A549 (cell line): ENCODE measurements around the gene MAST3. TPM values are rescaled to one million over a fixed set of nuclear protein-coding genes. Genes with fewer than 3 reads are reported as not detected.

Experiments used
- ATAC-seq, 2 experiments: fragments of 200-7000 bp in 1 of 2; fragments of >200 bp in 1 of 2; cut with Nextera tagmentation in 1 of 2; cut with Tn5 transposase in 1 of 2; 3 replicates each; pipeline versions ENCODE4 v1.8.0 to v1.9.1; 2018 to 2020; ENCODE audit warnings: mild to moderate bottlenecking in 1 of 2, moderate library complexity in 1 of 2
- CTCF ChIA-PET: fragments of 300-600 bp; sonication (Branson Sonifier 250); formaldehyde crosslinking; extraction: SDS; loops from one replicate; lab custom pipeline; 2021; ENCODE audit warnings: antibody characterized with exemption, inconsistent platforms; lab: Yijun Ruan, JAX
- POLR2A ChIA-PET: fragments of 350-600 bp; formaldehyde crosslinking; extraction: SDS; loops from one replicate; lab custom pipeline; 2021; ENCODE audit warnings: antibody characterized with exemption, inconsistent platforms; lab: Yijun Ruan, JAX
- DNase-seq, 2 experiments: peaks; one replicate each; pipeline versions ENCODE4 v3.0.0 to v3.0.0-alpha.2; 2011 to 2016; ENCODE audit warnings: low read depth in 1 of 2, low spot score in 1 of 2
- FAIRE-seq: peaks from 2 replicates; lab custom pipeline; 2011; peaks lifted over from hg19 to GRCh38; lab: Jason Lieb, UNC
- H3K27ac ChIP-seq, 2 experiments: fragments of >200 bp; sonication (Bioruptor Twin); formaldehyde crosslinking; 3 replicates each; pipeline ENCODE4 v1.5.1; 2016 to 2017
- H3K4me1 ChIP-seq: fragments of >200 bp; sonication (Bioruptor Twin); formaldehyde crosslinking; 3 replicates; pipeline ENCODE4 v1.6.1; 2016
- H3K4me2 ChIP-seq: fragments of >200 bp; sonication (Bioruptor Twin); formaldehyde crosslinking; 3 replicates; pipeline ENCODE4 v1.6.1; 2016
- H3K4me3 ChIP-seq: fragments of >200 bp; sonication (Bioruptor Twin); formaldehyde crosslinking; 3 replicates; pipeline ENCODE4 v1.5.1; 2016
- H3K9me3 ChIP-seq: fragments of >200 bp; sonication (Bioruptor Twin); formaldehyde crosslinking; 3 replicates; pipeline ENCODE4 v1.6.1; 2016
- CEBPB ChIP-seq, 2 experiments: fragments of >200 bp in 1 of 2; sonication (Bioruptor Twin) in 1 of 2; formaldehyde crosslinking in 1 of 2; IDR thresholded peaks; 2 replicates each; pipeline ENCODE4 v1.6.1; 2012 to 2016
- CHD4 ChIP-seq: fragments of 200-600 bp; sonication (generic); IDR thresholded peaks from 2 replicates; pipeline ENCODE4 v1.6.1; 2016; ENCODE audit warnings: antibody characterized with exemption, mild to moderate bottlenecking, borderline replicate concordance
- EHMT2 ChIP-seq: fragments of 200-600 bp; sonication (generic); IDR thresholded peaks from 2 replicates; pipeline ENCODE4 v1.6.1; 2016; ENCODE audit warnings: antibody characterized with exemption, low read depth, mild to moderate bottlenecking, moderate library complexity
- FOSB ChIP-seq: fragments of 250-450 bp; sonication (Bioruptor Pico); IDR thresholded peaks from 2 replicates; pipeline ENCODE4 v1.5.0; 2020; ENCODE audit warnings: mild to moderate bottlenecking, moderate library complexity
- HEYL ChIP-seq: fragments of 250-450 bp; sonication (Bioruptor Pico); IDR thresholded peaks from 2 replicates; pipeline ENCODE4 v1.8.0; 2021; ENCODE audit warnings: mild to moderate bottlenecking, moderate library complexity
- KDM1A ChIP-seq: fragments of 200-600 bp; sonication (generic); IDR thresholded peaks from 2 replicates; pipeline ENCODE4 v1.6.1; 2016; ENCODE audit warnings: low read depth, mild to moderate bottlenecking
- MAFK ChIP-seq: fragments of 450-650 bp; IDR thresholded peaks from 2 replicates; pipeline ENCODE4 v1.6.1; 2014; ENCODE audit not compliant: partially characterized antibody
- MYC ChIP-seq: IDR thresholded peaks from 2 replicates; pipeline ENCODE4 v1.6.1; 2012; ENCODE audit warnings: mild to moderate bottlenecking, inconsistent platforms, low read length, improper control_type of control experiment, borderline replicate concordance
- NPAS2 ChIP-seq: fragments of 250-450 bp; sonication (Bioruptor Pico); IDR thresholded peaks from 2 replicates; pipeline ENCODE4 v1.8.0; 2022; ENCODE audit warnings: mild to moderate bottlenecking, moderate library complexity, borderline replicate concordance
- PHF8 ChIP-seq: fragments of 200-600 bp; sonication (generic); IDR thresholded peaks from 2 replicates; pipeline ENCODE4 v1.6.1; 2016; ENCODE audit warnings: low read depth, mild to moderate bottlenecking, antibody characterized with exemption, moderate library complexity, borderline replicate concordance
- RAD21 ChIP-seq, 2 experiments: fragments of >200 bp in 1 of 2; sonication (Bioruptor Twin) in 1 of 2; formaldehyde crosslinking in 1 of 2; IDR thresholded peaks in 1 of 2; conservative IDR thresholded peaks in 1 of 2; 2 replicates in 1 of 2; 3 replicates in 1 of 2; pipeline ENCODE4 v1.6.1; 2012 to 2018; ENCODE audit warnings: inconsistent platforms in 1 of 2
- RARB ChIP-seq: fragments of 250-450 bp; sonication (Bioruptor Pico); IDR thresholded peaks from 2 replicates; pipeline ENCODE4 v1.8.0; 2021; ENCODE audit warnings: mild to moderate bottlenecking, moderate library complexity
- RFX5 ChIP-seq: fragments of 450-650 bp; IDR thresholded peaks from 2 replicates; pipeline ENCODE4 v1.7.1; 2014; ENCODE audit warnings: antibody characterized with exemption, mild to moderate bottlenecking, moderate library complexity
- SMC3 ChIP-seq: fragments of >200 bp; sonication (Bioruptor Twin); formaldehyde crosslinking; IDR thresholded peaks from 3 replicates; pipeline ENCODE4 v1.6.1; 2018; ENCODE audit warnings: inconsistent platforms
- SREBF2 ChIP-seq: fragments of 450-650 bp; IDR thresholded peaks from 2 replicates; pipeline ENCODE4 v1.6.1; 2014; ENCODE audit warnings: mild to moderate bottlenecking, moderate library complexity
- ZC3H11A ChIP-seq: fragments of 450-650 bp; IDR thresholded peaks from 2 replicates; pipeline ENCODE4 v1.6.1; 2014; ENCODE audit warnings: antibody characterized with exemption, mild to moderate bottlenecking
- ZSCAN20 ChIP-seq: fragments of 250-450 bp; sonication (Bioruptor Pico); IDR thresholded peaks from 2 replicates; pipeline ENCODE4 v1.8.0; 2022; ENCODE audit warnings: mild to moderate bottlenecking, moderate library complexity
- WGBS: methylation state at CpG from one replicate; pipeline ENCODE4 v1.1.6; 2017; ENCODE audit errors: missing lambda C conversion rate; 5-methylcytosine and 5-hydroxymethylcytosine counted together
- polyA plus RNA-seq, 4 experiments: library from polyadenylated mRNA; depleted of rRNA in 3 of 4; stranded (reverse); fragments of >200 nt; fragmentation: RNase III in 1 of 4; extraction: RNeasy Plus Mini Kit Qiagen cat#74134 plus additional on column Dnase treatment in 1 of 4; gene quantifications; 2 replicates in 3 of 4; 3 replicates in 1 of 4; pipeline ENCODE4 v1.2.3, GENCODE V29; 2011 to 2017
- TF ChIP-seq, protein P1 (sequence below): fragments of 450-650 bp; IDR thresholded peaks from 2 replicates; pipeline ENCODE4 v1.6.1; 2014; ENCODE audit warnings: antibody characterized with exemption
- TF ChIP-seq, protein P2 (sequence below): fragments of 150-350 bp; IDR thresholded peaks from 2 replicates; pipeline ENCODE4 v1.6.1; 2014; ENCODE audit warnings: low read depth, mild to moderate bottlenecking, low read length
- TF ChIP-seq, protein P3 (sequence below): IDR thresholded peaks from 2 replicates; pipeline ENCODE4 v1.6.1; 2012
- TF ChIP-seq, protein P4 (sequence below): fragments of 250-450 bp; sonication (Bioruptor Pico); IDR thresholded peaks from 2 replicates; pipeline ENCODE4 v1.5.0; 2020; ENCODE audit warnings: low read depth, mild to moderate bottlenecking, moderate library complexity
- TF ChIP-seq, protein P5 (sequence below): IDR thresholded peaks from 2 replicates; pipeline ENCODE4 v1.6.1; 2012

The MAST3 gene
- polyA plus RNA-seq, 2 of the 4 experiments (the other 2 are of a cell fraction): 1.3 to 2.5 TPM

DNA sequence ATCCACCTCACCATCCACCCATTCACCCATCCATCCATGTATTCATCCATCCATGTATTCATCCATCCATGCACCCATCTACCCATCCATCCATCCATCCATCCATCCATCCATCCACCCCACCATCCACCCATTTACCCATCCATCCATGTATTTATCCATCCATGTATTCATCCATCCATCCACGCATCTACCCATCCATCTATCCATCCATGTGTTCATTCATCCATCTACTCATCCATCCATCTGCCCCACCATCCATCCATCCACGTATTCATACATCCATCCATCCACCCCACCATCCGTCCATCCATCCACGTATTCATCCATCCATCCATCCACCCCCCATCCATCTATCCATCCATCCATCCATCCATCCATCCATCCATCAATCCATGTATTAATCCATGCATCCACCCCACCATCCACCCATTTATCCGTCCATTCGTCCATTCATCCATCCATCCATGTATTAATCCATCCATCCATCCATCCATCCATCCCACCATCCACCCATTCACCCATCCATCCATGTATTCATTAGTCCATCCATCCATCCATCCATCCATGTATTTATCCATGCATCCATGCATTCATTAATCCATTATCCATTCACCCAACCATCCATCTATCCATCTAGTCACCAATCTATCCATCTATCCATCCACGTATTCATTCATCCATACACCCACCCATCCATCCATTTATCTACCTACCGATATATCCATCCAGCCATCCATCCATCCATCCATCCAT lies 13.5 kb upstream of the MAST3 start:
- WGBS: 37% methylated on average over 8 of the region's 8 CpGs
- no peaks in the 10 kb centered on the region for H3K9me3 ChIP-seq
- FAIRE-seq (no peak), DNase-seq (no peak), ATAC-seq (no peak)
- no peak overlapping the region for H3K27ac ChIP-seq
- H3K4me3 ChIP-seq: no peak overlapping the region
- no peak overlapping the region for H3K4me2 ChIP-seq
- POLR2A ChIA-PET: no interaction called here
- CTCF ChIA-PET: no interaction called here
- TF ChIP-seq EHMT2 (no peak), SREBF2 (no peak), RAD21 (conservative IDR thresholded peaks at IDR 0.05 in 1 of 2, IDR thresholded peaks at IDR 0.05 in 1 of 2) (no peak), RARB (CRISPR knock-in tag) (no peak), RFX5 (no peak), CEBPB (IDR thresholded peaks at IDR 0.05) (no peak), ZSCAN20 (CRISPR knock-in tag) (no peak), MAFK (no peak), PHF8 (no peak), CHD4 (no peak), MYC (no peak), ZC3H11A (no peak), HEYL (no peak), SMC3 (no peak), FOSB (CRISPR knock-in tag) (no peak)
- TF ChIP-seq, protein P1, sequence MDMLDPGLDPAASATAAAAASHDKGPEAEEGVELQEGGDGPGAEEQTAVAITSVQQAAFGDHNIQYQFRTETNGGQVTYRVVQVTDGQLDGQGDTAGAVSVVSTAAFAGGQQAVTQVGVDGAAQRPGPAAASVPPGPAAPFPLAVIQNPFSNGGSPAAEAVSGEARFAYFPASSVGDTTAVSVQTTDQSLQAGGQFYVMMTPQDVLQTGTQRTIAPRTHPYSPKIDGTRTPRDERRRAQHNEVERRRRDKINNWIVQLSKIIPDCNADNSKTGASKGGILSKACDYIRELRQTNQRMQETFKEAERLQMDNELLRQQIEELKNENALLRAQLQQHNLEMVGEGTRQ: no peak
- TF ChIP-seq, protein P2, sequence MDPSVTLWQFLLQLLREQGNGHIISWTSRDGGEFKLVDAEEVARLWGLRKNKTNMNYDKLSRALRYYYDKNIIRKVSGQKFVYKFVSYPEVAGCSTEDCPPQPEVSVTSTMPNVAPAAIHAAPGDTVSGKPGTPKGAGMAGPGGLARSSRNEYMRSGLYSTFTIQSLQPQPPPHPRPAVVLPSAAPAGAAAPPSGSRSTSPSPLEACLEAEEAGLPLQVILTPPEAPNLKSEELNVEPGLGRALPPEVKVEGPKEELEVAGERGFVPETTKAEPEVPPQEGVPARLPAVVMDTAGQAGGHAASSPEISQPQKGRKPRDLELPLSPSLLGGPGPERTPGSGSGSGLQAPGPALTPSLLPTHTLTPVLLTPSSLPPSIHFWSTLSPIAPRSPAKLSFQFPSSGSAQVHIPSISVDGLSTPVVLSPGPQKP: no peak
- TF ChIP-seq, protein P3, sequence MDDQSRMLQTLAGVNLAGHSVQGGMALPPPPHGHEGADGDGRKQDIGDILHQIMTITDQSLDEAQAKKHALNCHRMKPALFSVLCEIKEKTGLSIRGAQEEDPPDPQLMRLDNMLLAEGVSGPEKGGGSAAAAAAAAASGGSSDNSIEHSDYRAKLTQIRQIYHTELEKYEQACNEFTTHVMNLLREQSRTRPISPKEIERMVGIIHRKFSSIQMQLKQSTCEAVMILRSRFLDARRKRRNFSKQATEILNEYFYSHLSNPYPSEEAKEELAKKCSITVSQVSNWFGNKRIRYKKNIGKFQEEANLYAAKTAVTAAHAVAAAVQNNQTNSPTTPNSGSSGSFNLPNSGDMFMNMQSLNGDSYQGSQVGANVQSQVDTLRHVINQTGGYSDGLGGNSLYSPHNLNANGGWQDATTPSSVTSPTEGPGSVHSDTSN: no peak
- TF ChIP-seq, protein P4, sequence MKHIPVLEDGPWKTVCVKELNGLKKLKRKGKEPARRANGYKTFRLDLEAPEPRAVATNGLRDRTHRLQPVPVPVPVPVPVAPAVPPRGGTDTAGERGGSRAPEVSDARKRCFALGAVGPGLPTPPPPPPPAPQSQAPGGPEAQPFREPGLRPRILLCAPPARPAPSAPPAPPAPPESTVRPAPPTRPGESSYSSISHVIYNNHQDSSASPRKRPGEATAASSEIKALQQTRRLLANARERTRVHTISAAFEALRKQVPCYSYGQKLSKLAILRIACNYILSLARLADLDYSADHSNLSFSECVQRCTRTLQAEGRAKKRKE (CRISPR knock-in tag): no peak
- TF ChIP-seq, all 56 proteins: peak for 0
- no peaks in the 10 kb centered on the region for H3K4me1 ChIP-seq

DNA sequence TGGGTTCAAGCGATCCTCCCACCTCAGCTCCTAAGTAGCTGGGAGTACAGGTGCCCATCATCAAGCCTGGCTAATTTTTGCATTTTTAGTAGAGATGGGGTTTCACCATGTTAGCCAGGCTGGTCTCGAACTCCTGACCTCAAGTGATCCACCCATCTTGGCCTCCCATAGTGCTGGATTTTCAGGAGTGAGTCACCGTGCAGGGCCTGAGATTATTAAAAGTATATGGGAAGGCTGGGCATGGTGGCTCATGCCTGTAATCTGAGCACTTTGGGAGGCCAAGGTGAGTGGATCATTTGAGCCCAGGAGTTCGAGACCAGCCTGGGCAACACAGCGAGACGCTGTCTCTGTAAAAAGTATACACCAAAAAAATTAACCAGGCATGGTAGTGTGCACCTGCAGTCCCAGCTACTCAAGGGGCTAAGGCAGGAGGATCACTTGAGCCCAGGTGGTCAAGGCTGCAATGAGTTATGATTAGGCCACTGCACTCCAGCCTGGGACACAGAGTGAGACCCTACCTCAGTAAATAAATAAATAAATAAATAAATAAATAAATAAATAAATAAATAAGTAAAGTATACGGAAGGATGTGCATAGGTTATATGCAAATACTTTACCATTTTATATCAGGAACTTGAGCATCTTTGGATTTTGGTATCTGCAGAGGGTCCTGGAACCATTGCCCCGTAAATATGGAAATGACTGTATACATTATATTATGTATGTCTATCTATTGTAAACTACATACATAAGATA lies 11.7 kb upstream of the MAST3 start:
- H3K4me1 ChIP-seq: no peaks in the 10 kb centered on the region
- CTCF ChIA-PET: no interaction called here
- H3K4me3 ChIP-seq: no peak overlapping the region
- DNase-seq: no peak
- WGBS: 75% methylated on average over 7 of the region's 8 CpGs
- H3K9me3 ChIP-seq: no peaks in the 10 kb centered on the region
- FAIRE-seq: no peak
- no peak for TF ChIP-seq NPAS2 (CRISPR knock-in tag)
- TF ChIP-seq RARB (CRISPR knock-in tag): no peak
- TF ChIP-seq KDM1A: no peak
- no peak for TF ChIP-seq HEYL
- TF ChIP-seq, protein P5, sequence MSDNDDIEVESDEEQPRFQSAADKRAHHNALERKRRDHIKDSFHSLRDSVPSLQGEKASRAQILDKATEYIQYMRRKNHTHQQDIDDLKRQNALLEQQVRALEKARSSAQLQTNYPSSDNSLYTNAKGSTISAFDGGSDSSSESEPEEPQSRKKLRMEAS: no peak
- peak; percentile 86 for TF ChIP-seq ZC3H11A
- TF ChIP-seq, protein P4 (CRISPR knock-in tag): no peak
- H3K4me2 ChIP-seq: no peak overlapping the region
- no peak overlapping the region for H3K27ac ChIP-seq
- no peak for ATAC-seq
- POLR2A ChIA-PET: no interaction called here
